ENCODE data around the gene RNF175.

RNF175 gene

GRCh38 chr4:153706519-153706918, 53.3 kb downstream of the RNF175 start:
- H3K4me3 ChIP-seq (ENCODE audit: low read length) = no peak overlapping the region
- no peaks in the 10 kb centered on the region for H3K27me3 ChIP-seq (replicated peaks; ENCODE audit: insufficient read depth, low read length)
- TF ChIP-seq CTCF (IDR thresholded peaks at IDR 0.05; ENCODE audit: low read length) = no peak
- no peak for TF ChIP-seq EZH2 (optimal IDR thresholded peaks at IDR 0.05; ENCODE audit: low read depth, low read length)
- no peak for TF ChIP-seq EZH2phosphoT487 (IDR thresholded peaks at IDR 0.05; ENCODE audit: low read length)
- H3K79me2 ChIP-seq (ENCODE audit: low read length) = no peaks in the 10 kb centered on the region
- DNase-seq = no peak
- H3K4me1 ChIP-seq (ENCODE audit: low read length) = 0 out of 2 replicates have a peak, but pooled peaks cover 3% of the 10 kb centered on the region
- H3K9me3 ChIP-seq (replicated peaks; ENCODE audit: insufficient read depth, low read length) = no peaks in the 10 kb centered on the region
- no peaks in the 10 kb centered on the region for H3K36me3 ChIP-seq (replicated peaks; ENCODE audit: insufficient read depth, low read length)
- H4K20me1 ChIP-seq (ENCODE audit: insufficient read depth, low read length) = no peaks in the 10 kb centered on the region
- no peak overlapping the region for H3K4me2 ChIP-seq (ENCODE audit: low read depth, low read length)
- no peak overlapping the region for H2AFZ ChIP-seq (ENCODE audit: low read length)
- H3K9me2 ChIP-seq (replicated peaks; ENCODE audit: insufficient read depth, low read length) = no peaks in the 10 kb centered on the region
- H3K27ac ChIP-seq (ENCODE audit: low read length) = peak overlapping the region; percentile 42; the same call in 1 of the 2 replicates
- H3K9ac ChIP-seq (ENCODE audit: low read length) = no peak overlapping the region
- H3F3A ChIP-seq (ENCODE audit: insufficient read depth, low read length) = 0 out of 2 replicates have a peak, but pooled peaks cover 4% of the 10 kb centered on the region

GRCh38 chr4:153705743-153706468, 53.9 kb downstream of the RNF175 start:
- no peaks in the 10 kb centered on the region for H3K9me3 ChIP-seq (replicated peaks; ENCODE audit: insufficient read depth, low read length)
- H3K27me3 ChIP-seq (replicated peaks; ENCODE audit: insufficient read depth, low read length) = no peaks in the 10 kb centered on the region
- 0 out of 2 replicates have a peak, but pooled peaks cover 3% of the 10 kb centered on the region for H3K4me1 ChIP-seq (ENCODE audit: low read length)
- peak overlapping the region; percentile 42; the same call in 1 of the 2 replicates for H3K27ac ChIP-seq (ENCODE audit: low read length)
- peak overlapping the region; percentile 14; the same call in 1 of the 2 replicates for H3K4me2 ChIP-seq (ENCODE audit: low read depth, low read length)
- H3K9me2 ChIP-seq (replicated peaks; ENCODE audit: insufficient read depth, low read length) = no peaks in the 10 kb centered on the region
- peak; percentile 28 for DNase-seq
- no peaks in the 10 kb centered on the region for H3K79me2 ChIP-seq (ENCODE audit: low read length)
- TF ChIP-seq EZH2 (optimal IDR thresholded peaks at IDR 0.05; ENCODE audit: low read depth, low read length) (no peak), EZH2phosphoT487 (IDR thresholded peaks at IDR 0.05; ENCODE audit: low read length) (no peak), CTCF (IDR thresholded peaks at IDR 0.05; ENCODE audit: low read length) (no peak)
- H3K9ac ChIP-seq (ENCODE audit: low read length) = no peak overlapping the region
- no peaks in the 10 kb centered on the region for H4K20me1 ChIP-seq (ENCODE audit: insufficient read depth, low read length)
- H3F3A ChIP-seq (ENCODE audit: insufficient read depth, low read length) = 0 out of 2 replicates have a peak, but pooled peaks cover 4% of the 10 kb centered on the region
- no peak overlapping the region for H2AFZ ChIP-seq (ENCODE audit: low read length)
- no peaks in the 10 kb centered on the region for H3K36me3 ChIP-seq (replicated peaks; ENCODE audit: insufficient read depth, low read length)
- H3K4me3 ChIP-seq (ENCODE audit: low read length) = no peak overlapping the region

- no peak overlapping the region for H3K4me3 ChIP-seq (ENCODE audit: low read length)
- no peak overlapping the region for H3K27ac ChIP-seq (ENCODE audit: low read length)
- no peaks in the 10 kb centered on the region for H4K20me1 ChIP-seq (ENCODE audit: insufficient read depth, low read length)
- no peaks in the 10 kb centered on the region for H3K9me2 ChIP-seq (replicated peaks; ENCODE audit: insufficient read depth, low read length)
- H3K4me2 ChIP-seq (ENCODE audit: low read depth, low read length) = no peak overlapping the region
- TF ChIP-seq EZH2 (optimal IDR thresholded peaks at IDR 0.05; ENCODE audit: low read depth, low read length) (no peak), CTCF (IDR thresholded peaks at IDR 0.05; ENCODE audit: low read length) (no peak), EZH2phosphoT487 (IDR thresholded peaks at IDR 0.05; ENCODE audit: low read length) (no peak)
- DNase-seq = no peak
- no peaks in the 10 kb centered on the region for H3K9me3 ChIP-seq (replicated peaks; ENCODE audit: insufficient read depth, low read length)
- H3K9ac ChIP-seq (ENCODE audit: low read length) = no peak overlapping the region
- no peak overlapping the region for H2AFZ ChIP-seq (ENCODE audit: low read length)
- 0 out of 2 replicates have a peak, but pooled peaks cover 4% of the 10 kb centered on the region for H3F3A ChIP-seq (ENCODE audit: insufficient read depth, low read length)
- no peaks in the 10 kb centered on the region for H3K79me2 ChIP-seq (ENCODE audit: low read length)
- H3K4me1 ChIP-seq (ENCODE audit: low read length) = 0 out of 2 replicates have a peak, but pooled peaks cover 3% of the 10 kb centered on the region
- no peaks in the 10 kb centered on the region for H3K36me3 ChIP-seq (replicated peaks; ENCODE audit: insufficient read depth, low read length)
- no peaks in the 10 kb centered on the region for H3K27me3 ChIP-seq (replicated peaks; ENCODE audit: insufficient read depth, low read length)
These were observed 55.3 kb downstream of the RNF175 start for GRCh38 chr4:153704522-153704921.
